GM19328 (cell line): ENCODE measurements around the gene CLASP1.
"Not testable (repeated sequence)": the region's sequence is repeated elsewhere in the genome, so short reads cannot be mapped to it uniquely, and the experiment has no call there.

Experiments
- ATAC-seq: cut with Tn5 transposase; IDR thresholded peaks from one replicate; pipeline ENCODE4 v1.9.1; 2021; ENCODE audit warnings: mild to moderate bottlenecking, moderate library complexity; ENCODE audit not compliant: unreplicated experiment

CLASP1 gene

GRCh38 chr2:121626777-121627524 lies 22.3 kb downstream of the CLASP1 start:
- ATAC-seq, result no peak

DNA sequence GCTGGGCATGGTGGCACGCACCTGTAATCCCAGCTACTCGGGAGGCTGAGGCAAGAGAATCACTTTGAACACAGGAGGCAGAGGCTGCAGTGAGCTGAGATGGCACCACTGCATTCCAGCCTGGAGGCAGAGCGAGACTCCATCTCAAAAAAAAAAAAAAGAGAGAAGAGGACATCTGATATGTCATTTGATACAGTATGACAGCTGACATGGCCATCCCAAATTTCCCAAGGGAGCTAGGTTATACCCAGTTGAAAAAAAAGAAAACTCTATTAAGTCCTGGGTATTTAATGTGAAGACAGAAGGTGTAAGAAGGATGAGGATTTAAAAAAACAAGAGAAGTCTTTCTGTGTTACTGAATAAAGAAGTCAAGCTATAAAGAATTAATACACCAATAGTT lies 23.3 kb downstream of the CLASP1 start:
- ATAC-seq, result no peak

GRCh38 chr2:121617042-121617599 lies 32.1 kb downstream of the CLASP1 start:
- ATAC-seq, result no peak

DNA sequence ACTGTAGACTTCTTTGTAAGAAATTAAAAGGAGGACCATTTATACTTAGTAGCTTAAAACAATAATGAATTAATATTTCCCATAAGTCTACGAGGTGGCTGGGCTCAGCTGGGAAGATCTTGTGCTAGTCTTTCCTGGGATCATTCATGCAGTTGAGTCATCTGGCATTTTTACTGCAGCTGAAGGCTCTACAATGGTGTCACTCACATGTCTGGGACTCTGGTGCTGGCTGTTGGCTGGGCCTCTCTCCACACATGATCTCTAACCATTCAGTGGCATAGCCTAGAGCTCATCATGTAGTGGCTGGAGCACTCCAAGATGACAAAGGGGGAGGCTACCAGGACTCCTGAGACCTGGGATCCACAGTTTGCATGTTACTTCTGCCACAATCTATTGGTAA lies 35.5 kb downstream of the CLASP1 start:
- ATAC-seq, result no peak

GRCh38 chr2:121613152-121613551 lies 36.1 kb downstream of the CLASP1 start:
- no peak for ATAC-seq

DNA sequence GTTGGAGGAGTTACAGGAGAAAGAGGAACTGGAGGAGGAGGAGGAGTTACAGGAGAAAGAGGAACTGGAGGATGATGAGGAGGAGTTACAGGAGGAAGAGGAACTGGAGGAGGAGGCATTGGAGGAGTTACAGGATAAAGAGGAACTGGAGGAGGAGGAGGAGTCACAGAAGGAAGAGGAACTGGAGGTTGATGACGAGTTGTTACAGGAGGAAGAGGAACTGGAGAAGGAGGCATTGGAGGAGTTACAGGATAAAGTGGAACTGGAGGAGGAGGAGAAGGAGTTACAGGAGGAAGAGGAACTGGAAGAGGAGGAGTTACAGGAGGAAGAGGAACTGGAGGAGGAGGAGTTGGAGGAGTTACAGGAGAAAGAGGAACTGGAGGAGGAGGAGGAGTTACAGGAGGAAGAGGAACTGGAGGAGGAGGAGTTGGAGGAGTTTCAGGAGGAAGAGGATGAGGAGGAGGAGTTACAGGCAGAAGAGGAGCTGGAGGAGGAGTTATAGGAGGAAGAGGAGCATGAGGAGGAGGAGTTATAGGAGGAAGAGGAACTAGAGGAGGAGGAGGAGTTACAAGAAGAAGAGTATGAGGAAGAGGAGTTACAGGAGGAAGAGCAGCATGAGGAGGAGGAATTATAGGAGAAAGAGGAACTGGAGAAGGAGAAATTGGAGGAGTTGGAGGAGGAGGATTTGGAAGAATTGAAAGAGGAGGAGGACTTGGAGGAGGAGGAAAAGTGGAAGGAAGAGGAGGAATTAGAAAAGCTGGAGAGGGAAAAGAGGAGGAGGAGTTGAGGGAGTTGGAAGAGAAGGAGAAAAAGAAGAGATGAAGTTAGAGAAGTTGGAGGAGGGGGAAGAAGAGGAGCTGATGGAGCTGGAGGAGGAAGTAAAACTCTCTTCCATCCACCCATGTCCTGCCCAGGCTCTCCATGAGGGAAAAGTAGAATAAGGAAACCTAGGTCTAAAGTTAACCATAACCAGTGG lies 37.2 kb downstream of the CLASP1 start:
- ATAC-seq, result no peak

DNA sequence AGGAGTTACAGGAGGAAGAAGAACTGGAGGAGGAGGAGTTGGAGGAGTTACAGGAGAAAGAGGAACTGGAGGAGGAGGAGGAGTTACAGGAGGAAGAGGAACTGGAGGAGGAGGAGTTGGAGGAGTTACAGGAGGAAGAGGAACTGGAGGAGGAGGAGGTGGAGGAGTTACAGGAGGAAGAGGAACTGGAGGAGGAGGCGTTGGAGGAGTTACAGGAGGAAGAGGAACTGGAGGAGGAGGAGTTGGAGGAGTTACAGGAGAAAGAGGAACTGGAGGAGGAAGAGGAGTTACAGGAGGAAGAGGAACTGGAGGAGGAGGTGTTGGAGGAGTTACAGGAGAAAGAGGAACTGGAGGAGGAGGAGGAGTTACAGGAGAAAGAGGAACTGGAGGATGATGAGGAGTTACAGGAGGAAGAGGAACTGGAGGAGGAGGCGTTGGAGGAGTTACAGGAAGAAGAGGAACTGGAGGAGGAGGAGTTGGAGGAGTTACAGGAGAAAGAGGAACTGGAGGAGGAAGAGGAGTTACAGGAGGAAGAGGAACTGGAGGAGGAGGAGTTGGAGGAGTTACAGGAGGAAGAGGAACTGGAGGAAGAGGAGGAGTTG lies 38.1 kb downstream of the CLASP1 start:
- not testable (repeated sequence) for ATAC-seq

- ATAC-seq, result not testable (repeated sequence)
These were observed 38.8 kb downstream of the CLASP1 start for GRCh38 chr2:121610487-121610874.

GRCh38 chr2:121608967-121609366 lies 40.3 kb downstream of the CLASP1 start:
- ATAC-seq, result no peak

GRCh38 chr2:121608367-121608766 lies 40.9 kb downstream of the CLASP1 start:
- no peak for ATAC-seq

DNA sequence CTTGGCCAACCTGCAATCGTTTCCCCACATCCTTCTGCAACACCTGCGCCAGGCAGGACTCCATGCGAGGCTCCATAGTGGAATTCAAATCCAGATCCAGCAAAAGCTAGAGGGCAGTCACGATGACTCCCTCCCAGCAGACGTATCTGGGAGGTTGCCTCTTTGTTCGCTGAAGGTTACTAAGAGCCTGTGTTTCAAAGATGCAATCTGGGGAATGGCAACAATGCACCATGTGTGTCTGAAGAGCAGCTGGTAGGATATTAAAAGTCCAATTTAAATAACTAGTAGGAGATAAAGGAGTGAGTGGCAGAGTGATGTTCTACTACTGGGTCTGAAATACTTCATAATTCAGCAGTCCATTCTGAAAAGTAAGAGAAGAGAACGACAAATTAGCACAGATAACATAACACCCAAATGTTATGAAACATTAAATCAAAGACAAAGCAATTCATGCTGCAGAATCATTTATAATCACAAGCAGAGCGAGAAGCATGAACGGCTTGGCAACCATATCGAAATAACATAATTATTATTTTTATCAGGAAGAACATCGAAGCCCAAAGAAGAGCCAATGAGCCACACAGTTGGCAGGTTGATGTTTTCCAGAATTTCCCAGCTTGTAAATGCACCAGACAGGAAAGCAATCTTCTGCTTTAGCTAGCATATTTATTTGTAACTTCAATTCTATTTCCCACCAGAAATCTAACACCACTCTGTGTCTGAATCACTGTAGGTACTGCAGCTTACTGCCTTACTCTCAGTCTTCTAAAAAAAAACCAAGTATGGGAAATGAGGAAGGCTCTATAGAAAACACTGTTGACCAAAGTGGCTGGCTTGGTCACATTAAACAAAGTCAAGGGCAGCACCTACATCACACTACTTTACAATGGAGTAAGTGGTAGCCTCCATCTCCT lies 43.2 kb downstream of the CLASP1 start:
- no peak for ATAC-seq

GRCh38 chr2:121603185-121603584 lies 46.1 kb downstream of the CLASP1 start:
- ATAC-seq, result no peak

GRCh38 chr2:121599963-121600651 lies 49.2 kb downstream of the CLASP1 start:
- peak; percentile 37 for ATAC-seq

DNA sequence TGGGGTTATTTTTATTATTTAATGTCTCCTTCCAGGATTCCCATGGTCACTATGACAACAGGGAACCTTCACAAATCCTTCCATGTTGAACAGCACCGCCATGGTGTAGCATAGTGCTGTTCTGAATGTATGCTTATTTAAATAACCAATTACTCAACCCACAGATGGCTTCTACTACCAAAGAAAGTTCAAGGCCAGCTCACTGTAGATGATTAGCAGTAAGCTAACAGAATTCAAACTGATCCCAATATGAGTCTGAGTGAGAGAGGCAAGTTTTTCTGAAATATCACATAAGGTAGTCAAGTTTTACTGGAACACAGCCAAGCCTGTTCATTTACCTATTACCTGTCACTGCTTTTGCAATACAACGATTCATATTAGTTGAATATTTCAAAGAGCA lies 51.2 kb downstream of the CLASP1 start:
- no peak for ATAC-seq

GRCh38 chr2:121596221-121597080 lies 52.8 kb downstream of the CLASP1 start:
- ATAC-seq, result peak; percentile 48

GRCh38 chr2:121595012-121595891 lies 54.0 kb downstream of the CLASP1 start:
- ATAC-seq, result no peak

DNA sequence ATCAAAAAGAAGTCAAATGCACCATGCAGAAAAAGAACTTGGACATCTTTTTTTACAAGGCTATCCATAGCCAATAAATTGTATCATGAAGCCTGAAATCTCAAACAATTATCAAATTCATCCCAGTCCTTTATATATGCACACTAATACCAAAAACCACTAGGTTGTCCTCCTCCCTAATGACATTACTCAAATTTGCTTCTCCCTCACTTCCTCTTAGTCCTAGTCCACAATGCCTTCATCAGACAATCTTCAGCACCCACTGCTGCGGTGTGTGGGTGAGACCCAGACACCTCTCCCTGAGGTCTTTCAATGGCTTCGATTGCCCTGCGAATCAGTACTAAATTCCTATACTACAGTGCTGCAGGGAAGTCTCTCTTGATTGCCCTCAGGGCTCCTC lies 58.1 kb downstream of the CLASP1 start:
- no peak for ATAC-seq

GRCh38 chr2:121588357-121588756 lies 60.9 kb downstream of the CLASP1 start:
- no peak for ATAC-seq
